Measurements from ENCODE around the gene SLC38A3.

The SLC38A3 gene

DNA sequence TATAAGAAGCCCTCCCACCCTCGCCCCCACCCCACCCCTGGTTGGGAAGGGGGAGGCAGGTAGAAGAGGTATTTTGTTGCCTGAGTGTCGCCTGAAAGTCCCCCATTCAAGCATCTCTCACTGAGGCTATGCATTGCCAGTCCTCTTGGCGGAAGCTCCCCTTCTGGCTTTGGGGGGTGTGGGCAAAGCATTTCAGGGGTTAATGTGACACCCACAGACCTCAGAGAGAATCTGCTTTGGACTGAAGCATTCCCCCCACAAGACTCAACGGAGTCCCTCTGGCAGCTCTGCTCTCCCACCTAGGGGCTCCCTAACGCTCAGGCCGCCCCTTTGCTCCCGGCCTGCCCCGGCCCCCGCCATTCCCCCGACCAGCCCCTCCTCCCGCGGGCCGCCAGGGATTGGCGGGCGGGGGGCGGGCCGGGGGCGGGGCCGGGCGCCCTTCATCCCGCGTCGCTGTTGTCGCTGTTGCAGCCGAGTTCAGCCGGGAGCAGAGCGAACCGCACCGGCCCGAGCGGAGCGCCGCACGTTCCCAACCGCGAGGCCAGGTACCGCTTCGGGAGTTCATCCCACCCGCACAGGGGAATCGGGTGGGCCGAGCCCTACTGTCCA, at the start of gene SLC38A3:
Gene SLC38A3, plus strand, starts transcription at position 468 of the 609 bp plus-strand sequence. CDS start 8,929 bp downstream, outside the sequence.
- H3K4me3 ChIP-seq (ENCODE audit: low read length), result peak within 1 kb of the TSS; percentile 69
- no peaks in the 10 kb centered on the region for H3K36me3 ChIP-seq (ENCODE audit: insufficient read depth, low read depth, low read length)
- H3K27ac ChIP-seq (ENCODE audit: low read length), result no peak within 1 kb of the TSS
- H3K9ac ChIP-seq (ENCODE audit: low read depth, low read length), result no peak within 1 kb of the TSS
- H3K9me3 ChIP-seq (ENCODE audit: insufficient read depth, low read depth, low read length), result no peaks in the 10 kb centered on the region
- H3K4me1 ChIP-seq (ENCODE audit: insufficient read depth, low read length), result 0 out of 2 replicates have a peak, but pooled peaks cover 3% of the 10 kb centered on the region
- H3K27me3 ChIP-seq (ENCODE audit: insufficient read depth, low read length), result peaks cover 39% of the 10 kb centered on the region

DNA sequence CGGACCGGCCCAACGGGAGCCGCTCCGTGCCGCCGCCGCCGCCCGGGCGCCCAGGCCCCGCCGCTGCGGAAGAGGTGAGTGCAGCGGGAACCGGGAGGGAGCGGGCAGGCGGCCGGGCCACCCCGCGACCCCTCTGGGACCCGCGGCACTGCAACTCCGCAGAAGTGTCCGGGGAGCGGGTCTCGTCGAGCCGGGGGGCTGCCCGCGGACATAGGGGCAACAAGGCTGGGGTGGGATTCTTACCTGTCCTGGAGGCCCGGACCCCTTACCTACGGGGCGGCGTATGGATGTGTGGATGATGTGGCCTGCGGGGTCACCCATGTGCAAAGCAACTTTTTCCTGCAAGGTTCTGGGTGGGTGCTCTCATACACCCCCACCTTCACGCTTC, 49.6 kb upstream of the SLC38A3 start:
- Histone ChIP-seq H3K36me3 (ENCODE audit: insufficient read depth, low read depth, low read length) (peaks cover 10% of the 10 kb centered on the region; the same call in 1 of the 2 replicates), H3K27me3 (ENCODE audit: insufficient read depth, low read length) (peaks cover 36% of the 10 kb centered on the region), H3K4me1 (ENCODE audit: insufficient read depth, low read length) (peaks cover 23% of the 10 kb centered on the region; the same call in 1 of the 2 replicates), H3K4me3 (ENCODE audit: low read length) (peak overlapping the region; percentile 90), H3K9me3 (ENCODE audit: insufficient read depth, low read depth, low read length) (no peaks in the 10 kb centered on the region), H3K27ac (ENCODE audit: low read length) (no peak overlapping the region), H3K9ac (ENCODE audit: low read depth, low read length) (peak overlapping the region; percentile 90)

DNA sequence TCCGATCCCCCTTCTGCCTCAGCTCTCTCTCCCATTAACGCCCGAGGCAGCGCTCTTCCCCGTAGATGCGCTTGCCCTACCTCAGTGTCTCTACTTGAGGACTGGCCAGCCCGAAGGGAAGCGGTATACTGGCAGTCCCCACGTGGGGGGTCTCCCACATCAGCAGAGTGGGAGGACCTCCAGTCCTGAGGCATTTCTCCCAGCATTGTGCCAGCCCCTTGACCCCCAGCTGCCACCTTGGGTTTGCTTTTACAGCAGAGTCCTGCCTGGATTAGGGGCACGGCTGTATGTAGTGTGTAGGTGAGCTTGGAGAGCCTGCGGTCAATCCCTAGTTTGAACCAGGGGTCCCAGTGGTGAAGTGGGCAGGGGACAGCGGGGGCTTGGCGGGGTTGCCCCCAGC, 49.2 kb upstream of the SLC38A3 start:
- peak overlapping the region; percentile 90 for H3K4me3 ChIP-seq (ENCODE audit: low read length)
- H3K36me3 ChIP-seq (ENCODE audit: insufficient read depth, low read depth, low read length), result peaks cover 11% of the 10 kb centered on the region; the same call in 1 of the 2 replicates
- no peak overlapping the region for H3K27ac ChIP-seq (ENCODE audit: low read length)
- H3K9me3 ChIP-seq (ENCODE audit: insufficient read depth, low read depth, low read length), result no peaks in the 10 kb centered on the region
- H3K4me1 ChIP-seq (ENCODE audit: insufficient read depth, low read length), result peaks cover 21% of the 10 kb centered on the region; the same call in 1 of the 2 replicates
- H3K27me3 ChIP-seq (ENCODE audit: insufficient read depth, low read length), result peaks cover 36% of the 10 kb centered on the region
- H3K9ac ChIP-seq (ENCODE audit: low read depth, low read length), result peak overlapping the region; percentile 90

DNA sequence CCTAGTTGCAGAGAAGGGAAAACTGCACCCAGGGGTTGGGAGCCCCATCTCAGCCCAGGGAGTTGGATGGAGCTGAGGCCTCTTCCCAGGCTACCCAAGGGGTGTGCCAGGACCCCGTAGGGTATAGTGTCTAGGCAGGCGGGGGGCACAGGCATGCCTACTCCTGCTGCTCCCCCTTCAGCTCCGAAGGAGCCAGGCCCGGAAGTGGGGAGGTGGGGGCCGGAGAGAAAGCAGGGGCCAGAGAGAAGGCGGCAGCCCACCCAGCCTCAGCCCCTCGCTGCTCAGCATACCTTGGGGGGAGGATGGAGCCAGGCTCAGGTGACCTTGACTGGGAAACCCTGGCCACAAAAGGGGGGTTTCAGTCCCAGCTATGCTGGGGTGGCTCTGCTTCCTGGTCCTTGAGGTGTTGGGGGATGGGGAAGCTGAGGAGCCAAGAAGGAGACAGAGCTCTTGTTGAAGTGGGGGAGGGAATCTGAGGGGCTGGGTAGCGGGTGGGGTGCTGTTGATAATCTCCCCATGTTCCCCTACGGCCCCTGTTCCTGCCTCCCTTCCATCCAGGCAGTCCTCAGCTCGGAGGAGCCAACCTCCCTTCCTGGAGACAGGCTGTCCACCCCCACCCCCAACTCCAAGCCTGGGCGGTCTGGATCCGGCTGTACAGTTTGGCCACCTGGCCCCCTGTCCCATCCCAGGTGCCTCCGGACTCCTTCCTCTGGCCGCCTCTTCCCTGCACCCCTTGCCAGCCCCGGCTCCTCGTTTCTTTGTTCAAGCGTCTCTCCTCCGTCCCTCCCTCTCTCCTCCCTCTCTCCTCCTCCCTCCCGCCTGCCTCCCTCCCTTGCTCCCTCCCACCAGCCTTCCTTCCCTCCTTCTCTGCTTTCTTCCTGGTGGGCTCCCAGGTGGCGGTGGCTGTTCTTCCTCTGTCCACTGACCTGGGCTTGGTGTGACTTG, 48.2 kb upstream of the SLC38A3 start:
- peak overlapping the region; percentile 70 for H3K27ac ChIP-seq (ENCODE audit: low read length)
- H3K4me1 ChIP-seq (ENCODE audit: insufficient read depth, low read length), result peaks cover 15% of the 10 kb centered on the region; the same call in 1 of the 2 replicates
- peak overlapping the region; percentile 90; the same call in 1 of the 2 replicates for H3K9ac ChIP-seq (ENCODE audit: low read depth, low read length)
- H3K9me3 ChIP-seq (ENCODE audit: insufficient read depth, low read depth, low read length), result no peaks in the 10 kb centered on the region
- H3K36me3 ChIP-seq (ENCODE audit: insufficient read depth, low read depth, low read length), result peaks cover 16% of the 10 kb centered on the region; the same call in 1 of the 2 replicates
- H3K4me3 ChIP-seq (ENCODE audit: low read length), result peak overlapping the region; percentile 90
- H3K27me3 ChIP-seq (ENCODE audit: insufficient read depth, low read length), result peaks cover 36% of the 10 kb centered on the region

DNA sequence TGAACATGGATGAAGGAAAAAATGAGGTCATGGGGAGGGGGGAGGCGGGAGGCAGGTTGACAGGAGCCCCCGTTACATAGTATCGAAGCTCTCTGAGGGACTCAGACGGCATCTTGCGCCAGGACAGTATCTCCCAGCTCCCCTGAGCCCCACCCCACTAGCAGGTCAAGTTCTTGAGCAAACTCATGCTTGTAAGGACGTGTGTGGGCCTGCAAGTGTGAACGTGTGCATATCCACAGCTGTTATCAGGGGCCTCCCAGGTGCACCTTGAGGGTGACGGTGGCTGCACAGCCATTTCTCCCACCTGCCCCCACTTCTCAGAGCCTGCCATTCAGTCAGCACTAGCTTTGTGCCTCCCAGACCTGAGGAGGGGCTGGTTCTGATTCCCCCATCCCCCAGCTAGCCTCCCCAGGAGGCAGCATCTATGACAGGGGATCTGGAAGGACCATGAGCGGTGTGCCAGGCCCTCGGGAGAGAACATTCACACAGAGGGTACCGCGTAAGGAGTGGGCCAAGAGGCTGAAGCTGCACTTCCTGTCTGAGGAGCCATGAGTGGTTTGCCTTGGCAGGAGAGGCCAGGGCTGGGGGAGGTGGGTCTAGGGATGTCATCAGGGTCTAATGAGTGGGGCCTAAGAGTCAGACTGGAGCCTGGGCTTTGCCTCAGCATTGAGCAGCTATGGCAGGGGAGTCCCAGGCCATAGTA, 47.1 kb upstream of the SLC38A3 start:
- H3K9me3 ChIP-seq (ENCODE audit: insufficient read depth, low read depth, low read length), result no peaks in the 10 kb centered on the region
- H3K36me3 ChIP-seq (ENCODE audit: insufficient read depth, low read depth, low read length), result peaks cover 24% of the 10 kb centered on the region; the same call in 1 of the 2 replicates
- peaks cover 31% of the 10 kb centered on the region for H3K27me3 ChIP-seq (ENCODE audit: insufficient read depth, low read length)
- peak overlapping the region; percentile 90; the same call in 1 of the 2 replicates for H3K9ac ChIP-seq (ENCODE audit: low read depth, low read length)
- H3K4me3 ChIP-seq (ENCODE audit: low read length), result peak overlapping the region; percentile 90; the same call in 1 of the 2 replicates
- peak overlapping the region; percentile 70 for H3K27ac ChIP-seq (ENCODE audit: low read length)
- H3K4me1 ChIP-seq (ENCODE audit: insufficient read depth, low read length), result peaks cover 15% of the 10 kb centered on the region; the same call in 1 of the 2 replicates

DNA sequence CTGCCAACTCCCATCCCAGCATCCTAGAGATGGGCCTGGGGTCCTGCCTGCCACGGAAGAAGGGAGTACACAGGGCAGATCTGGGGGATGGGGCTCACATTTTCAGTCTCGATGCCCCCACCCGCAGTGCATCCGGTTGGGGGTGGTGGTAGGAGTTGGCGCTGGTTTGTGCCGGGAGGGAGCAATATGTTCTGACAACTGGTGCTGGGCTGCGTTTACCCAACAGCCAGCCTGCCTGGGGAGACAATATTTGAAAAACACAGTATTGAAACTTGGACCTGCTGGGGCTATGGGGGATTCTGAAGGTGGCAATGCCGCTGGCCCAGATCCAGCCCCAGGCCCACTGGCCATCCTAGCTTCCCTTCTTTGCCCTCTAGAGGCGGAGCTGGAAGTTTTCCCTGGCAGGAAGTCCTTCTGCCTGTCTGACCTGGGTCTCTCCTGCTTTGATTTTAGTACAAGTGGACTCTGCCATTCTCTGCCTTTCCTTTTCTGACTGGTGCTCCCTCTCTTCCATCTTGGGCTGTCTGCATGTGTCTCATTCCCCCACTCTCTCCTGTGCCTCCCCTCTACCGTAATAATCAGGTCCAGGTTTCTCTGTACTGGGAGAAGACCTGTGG, 46.4 kb upstream of the SLC38A3 start:
- H3K9ac ChIP-seq (ENCODE audit: low read depth, low read length), result no peak overlapping the region
- H3K36me3 ChIP-seq (ENCODE audit: insufficient read depth, low read depth, low read length), result peaks cover 31% of the 10 kb centered on the region; the same call in 1 of the 2 replicates
- no peaks in the 10 kb centered on the region for H3K9me3 ChIP-seq (ENCODE audit: insufficient read depth, low read depth, low read length)
- H3K27ac ChIP-seq (ENCODE audit: low read length), result no peak overlapping the region
- H3K4me3 ChIP-seq (ENCODE audit: low read length), result no peak overlapping the region
- peaks cover 15% of the 10 kb centered on the region; the same call in 1 of the 2 replicates for H3K4me1 ChIP-seq (ENCODE audit: insufficient read depth, low read length)
- H3K27me3 ChIP-seq (ENCODE audit: insufficient read depth, low read length), result peaks cover 25% of the 10 kb centered on the region

DNA sequence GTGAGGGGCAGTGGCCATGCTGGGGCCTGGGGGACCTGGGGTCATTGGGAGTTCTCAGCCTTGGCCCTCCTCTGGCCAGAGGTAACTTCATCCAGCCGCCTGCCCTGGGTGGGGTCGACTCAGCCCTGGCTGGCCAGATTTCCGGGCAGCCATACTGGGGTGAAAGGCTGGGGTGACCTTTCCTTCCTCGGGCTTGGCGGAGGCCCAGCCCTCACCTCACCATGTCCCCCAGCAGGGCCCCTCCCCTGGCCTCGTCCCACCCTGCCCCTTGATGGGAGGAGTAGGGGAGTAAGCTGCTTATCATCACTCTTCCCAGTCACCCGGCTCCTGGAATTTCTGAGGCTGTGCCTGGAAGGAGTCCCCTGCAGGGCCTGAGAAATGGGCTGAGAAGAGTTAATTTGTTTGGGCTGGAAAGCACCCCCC, 44.5 kb upstream of the SLC38A3 start:
- Histone ChIP-seq H3K9me3 (ENCODE audit: insufficient read depth, low read depth, low read length) (no peaks in the 10 kb centered on the region), H3K4me1 (ENCODE audit: insufficient read depth, low read length) (peaks cover 23% of the 10 kb centered on the region), H3K4me3 (ENCODE audit: low read length) (no peak overlapping the region), H3K27me3 (ENCODE audit: insufficient read depth, low read length) (peaks cover 13% of the 10 kb centered on the region), H3K27ac (ENCODE audit: low read length) (no peak overlapping the region), H3K36me3 (ENCODE audit: insufficient read depth, low read depth, low read length) (peaks cover 42% of the 10 kb centered on the region; the same call in 1 of the 2 replicates), H3K9ac (ENCODE audit: low read depth, low read length) (no peak overlapping the region)

DNA sequence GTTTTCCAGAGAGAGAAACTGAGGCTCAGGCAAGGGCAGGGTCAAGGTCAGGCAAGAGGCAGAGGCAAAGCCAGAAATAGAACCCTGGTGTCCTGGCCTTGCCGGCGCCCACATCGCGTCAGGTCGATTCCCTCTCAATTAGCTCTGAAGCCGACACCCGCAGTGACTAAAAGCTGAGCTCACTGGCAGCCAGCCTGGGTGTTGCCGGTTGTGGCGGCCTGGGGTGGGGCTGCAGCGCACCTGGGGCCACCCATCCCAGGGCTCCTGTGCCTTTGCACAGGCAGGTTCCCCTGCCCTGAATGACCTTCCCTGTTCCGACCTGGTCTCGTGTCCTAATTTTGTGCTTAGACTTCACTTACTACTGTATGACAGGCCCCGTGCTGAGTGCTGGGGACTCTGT, 43.8 kb upstream of the SLC38A3 start:
- no peak overlapping the region for H3K27ac ChIP-seq (ENCODE audit: low read length)
- peaks cover 23% of the 10 kb centered on the region for H3K4me1 ChIP-seq (ENCODE audit: insufficient read depth, low read length)
- peaks cover 6% of the 10 kb centered on the region for H3K27me3 ChIP-seq (ENCODE audit: insufficient read depth, low read length)
- H3K9ac ChIP-seq (ENCODE audit: low read depth, low read length), result no peak overlapping the region
- no peak overlapping the region for H3K4me3 ChIP-seq (ENCODE audit: low read length)
- peaks cover 42% of the 10 kb centered on the region; the same call in 1 of the 2 replicates for H3K36me3 ChIP-seq (ENCODE audit: insufficient read depth, low read depth, low read length)
- no peaks in the 10 kb centered on the region for H3K9me3 ChIP-seq (ENCODE audit: insufficient read depth, low read depth, low read length)

DNA sequence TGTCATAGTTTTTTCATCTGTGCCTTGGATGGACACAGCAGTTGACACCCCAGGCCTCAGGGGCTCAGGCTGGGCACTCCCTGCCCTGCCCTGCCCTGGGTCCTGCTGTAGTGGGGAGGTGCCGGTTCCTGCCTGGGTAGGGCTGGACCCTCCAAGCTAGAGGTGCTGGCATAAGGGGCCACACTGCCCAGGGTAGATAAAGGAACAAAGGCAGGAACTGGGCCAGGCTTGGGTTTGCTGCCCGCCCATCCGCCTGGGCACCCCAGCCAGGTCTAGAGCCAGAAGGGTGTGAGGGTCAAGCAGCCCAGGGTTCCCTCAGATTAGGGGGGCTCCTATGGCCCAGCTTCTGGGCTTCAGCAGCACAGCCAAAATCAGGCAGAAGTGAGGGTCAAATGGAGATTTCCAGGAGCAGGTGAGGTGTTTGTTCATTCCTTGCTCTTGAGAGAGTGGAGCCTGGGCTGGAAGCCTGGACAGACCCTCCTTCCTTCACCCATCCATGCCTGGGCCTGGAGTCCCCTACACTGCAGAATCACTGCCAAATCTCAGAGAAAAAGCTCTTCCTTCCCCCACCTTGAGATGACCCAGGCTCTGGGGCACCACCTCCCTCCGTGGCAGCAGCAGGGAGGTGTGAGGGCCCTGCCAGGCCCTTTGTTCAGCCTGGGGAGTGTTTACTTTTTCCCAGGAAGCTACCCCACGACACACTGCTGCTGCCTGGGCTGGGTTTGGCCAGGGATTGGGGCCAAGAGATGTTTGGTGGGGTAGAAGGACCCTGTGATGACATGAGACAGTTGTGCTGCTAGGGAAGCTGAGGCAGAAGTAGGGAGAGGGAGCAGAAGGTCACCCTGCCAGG, 42.8 kb upstream of the SLC38A3 start:
- no peak overlapping the region for H3K4me3 ChIP-seq (ENCODE audit: low read length)
- no peaks in the 10 kb centered on the region for H3K27me3 ChIP-seq (ENCODE audit: insufficient read depth, low read length)
- H3K4me1 ChIP-seq (ENCODE audit: insufficient read depth, low read length), result peaks cover 28% of the 10 kb centered on the region
- no peak overlapping the region for H3K9ac ChIP-seq (ENCODE audit: low read depth, low read length)
- peaks cover 42% of the 10 kb centered on the region; the same call in 1 of the 2 replicates for H3K36me3 ChIP-seq (ENCODE audit: insufficient read depth, low read depth, low read length)
- H3K27ac ChIP-seq (ENCODE audit: low read length), result no peak overlapping the region
- no peaks in the 10 kb centered on the region for H3K9me3 ChIP-seq (ENCODE audit: insufficient read depth, low read depth, low read length)
